Testis (tissue), 2 donors: ENCODE measurements around the gene SLCO3A1.

Experiments used
- CTCF ChIP-seq, 3 experiments: fragments of 450-650 bp in 2 of 3; fragments of 200-600 bp in 1 of 3; sonication (generic) in 1 of 3; IDR thresholded peaks; one replicate each; pipeline ENCODE4 v1.5.1; 2016 to 2019; ENCODE audit warnings: antibody characterized with exemption in 3 of 3, mild to moderate bottlenecking in 2 of 3, moderate library complexity in 1 of 3
- POLR2A ChIP-seq: fragments of 450-650 bp; IDR thresholded peaks from one replicate; pipeline ENCODE4 v1.6.1; 2017; ENCODE audit warnings: antibody characterized with exemption, mild to moderate bottlenecking, moderate library complexity

- no peak for TF ChIP-seq POLR2A
- TF ChIP-seq CTCF (IDR thresholded peaks at IDR 0.05): no peak
These were observed 71.5 kb downstream of the SLCO3A1 start for GRCh38 chr15:91924837-91925495.
